ENCODE measurements around the gene CPEB1. TPM values are rescaled to one million over a fixed set of nuclear protein-coding genes. Genes with fewer than 3 reads are reported as not detected.
"Not testable (repeated sequence)": the region's sequence is repeated elsewhere in the genome, so short reads cannot be mapped to it uniquely, and the experiment has no call there.

The CPEB1 gene
- total and polyA plus RNA-seq, 8 donors: 1.1 to 6.4 (median 1.5) TPM; not detected in 2

DNA sequence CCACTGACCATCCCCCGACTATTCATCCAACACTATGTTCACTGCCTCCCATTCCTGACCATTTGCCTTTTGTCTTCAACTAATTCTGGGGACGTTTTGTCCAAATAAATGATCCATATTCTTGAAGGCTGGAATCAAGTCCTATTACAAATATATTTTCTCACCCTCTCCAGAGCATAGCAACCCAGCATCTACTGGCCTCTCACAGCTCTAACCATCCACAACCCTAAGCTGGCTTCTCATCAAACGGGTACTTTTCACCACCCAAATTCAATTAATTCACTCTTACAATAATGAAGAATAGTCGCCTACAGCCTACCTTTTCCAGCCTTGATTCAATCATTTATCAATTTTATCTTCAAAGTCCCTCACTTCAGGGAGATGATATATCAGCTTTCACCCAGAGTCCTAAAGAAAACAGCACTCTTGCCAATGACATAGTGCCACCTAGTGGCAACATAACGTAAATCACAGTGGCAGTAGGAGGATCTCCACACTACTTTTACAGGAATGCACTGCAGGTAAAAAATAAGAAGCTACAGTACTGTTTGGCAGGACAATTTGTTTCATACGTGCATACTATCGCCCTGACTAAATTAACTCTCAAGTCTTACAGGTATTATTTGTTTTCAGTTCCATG is 144.3 kb downstream of the CPEB1 start:
- 24 to 41% (median 32%) methylated on average over 3 to 4 of the region's 7 CpGs for WGBS, 5 donors
- H3K27ac ChIP-seq; H3K9me3 ChIP-seq; H3K36me3 ChIP-seq; intact Hi-C loops (cut with DNase I; ENCODE audit: low total_unique reads); H3K27me3 ChIP-seq; DNase-seq; H3K4me3 ChIP-seq: not testable (repeated sequence)
- TF ChIP-seq, protein P1, sequence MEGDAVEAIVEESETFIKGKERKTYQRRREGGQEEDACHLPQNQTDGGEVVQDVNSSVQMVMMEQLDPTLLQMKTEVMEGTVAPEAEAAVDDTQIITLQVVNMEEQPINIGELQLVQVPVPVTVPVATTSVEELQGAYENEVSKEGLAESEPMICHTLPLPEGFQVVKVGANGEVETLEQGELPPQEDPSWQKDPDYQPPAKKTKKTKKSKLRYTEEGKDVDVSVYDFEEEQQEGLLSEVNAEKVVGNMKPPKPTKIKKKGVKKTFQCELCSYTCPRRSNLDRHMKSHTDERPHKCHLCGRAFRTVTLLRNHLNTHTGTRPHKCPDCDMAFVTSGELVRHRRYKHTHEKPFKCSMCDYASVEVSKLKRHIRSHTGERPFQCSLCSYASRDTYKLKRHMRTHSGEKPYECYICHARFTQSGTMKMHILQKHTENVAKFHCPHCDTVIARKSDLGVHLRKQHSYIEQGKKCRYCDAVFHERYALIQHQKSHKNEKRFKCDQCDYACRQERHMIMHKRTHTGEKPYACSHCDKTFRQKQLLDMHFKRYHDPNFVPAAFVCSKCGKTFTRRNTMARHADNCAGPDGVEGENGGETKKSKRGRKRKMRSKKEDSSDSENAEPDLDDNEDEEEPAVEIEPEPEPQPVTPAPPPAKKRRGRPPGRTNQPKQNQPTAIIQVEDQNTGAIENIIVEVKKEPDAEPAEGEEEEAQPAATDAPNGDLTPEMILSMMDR (IDR thresholded peaks at IDR 0.05): peak in 1 of 7 experiments; percentile 6
- H3K4me1 ChIP-seq: peaks cover 0 to 12% (median 2%) of the 10 kb centered on the region in 4 donors

DNA sequence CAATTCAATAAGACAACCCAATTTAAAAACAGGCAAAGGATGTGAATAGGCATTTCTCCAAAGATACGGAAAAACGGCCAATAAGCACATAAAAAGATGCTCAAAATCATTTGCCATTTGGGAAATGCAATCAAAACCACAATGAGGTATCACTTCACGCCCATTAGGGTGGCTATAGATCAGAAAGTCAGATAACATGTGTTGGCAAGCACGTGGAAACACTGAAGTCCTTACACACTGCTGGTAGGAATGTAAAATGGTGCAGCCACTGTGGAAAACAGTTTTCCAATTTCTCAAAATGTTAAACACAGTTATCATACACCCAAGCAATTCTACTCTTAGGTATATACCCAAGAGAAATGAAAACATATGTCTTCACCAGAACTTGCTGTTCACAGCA is 146.4 kb downstream of the CPEB1 start:
- H3K27me3 ChIP-seq; H3K4me3 ChIP-seq; H3K4me1 ChIP-seq; intact Hi-C loops (cut with DNase I; ENCODE audit: low total_unique reads); H3K36me3 ChIP-seq; H3K9me3 ChIP-seq; H3K27ac ChIP-seq; DNase-seq: not testable (repeated sequence)
- 56 to 64% (median 60%) methylated on average over 4 of the region's 4 CpGs for WGBS, 5 donors

DNA sequence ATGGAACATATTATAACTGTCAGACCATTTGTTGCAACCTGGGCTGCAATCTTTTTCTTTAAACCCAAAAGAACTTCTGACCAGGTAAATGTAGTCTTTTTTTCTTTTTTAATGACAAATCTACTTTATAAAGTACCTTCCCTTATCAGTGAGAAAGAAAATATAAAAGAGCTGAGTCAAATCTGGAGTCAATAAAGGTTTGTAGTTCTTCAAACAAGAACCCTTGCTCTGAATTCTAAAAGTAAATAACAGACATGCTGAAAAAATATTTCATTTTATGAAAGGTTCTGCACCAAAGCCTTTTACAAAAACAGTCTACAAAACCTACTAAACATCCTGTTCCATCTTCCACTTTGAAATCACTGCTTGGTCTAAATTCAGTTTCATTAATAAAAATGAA is 149.2 kb downstream of the CPEB1 start:
- intact Hi-C loops (cut with DNase I; ENCODE audit: low total_unique reads); H3K4me1 ChIP-seq; H3K36me3 ChIP-seq; DNase-seq; H3K4me3 ChIP-seq; H3K9me3 ChIP-seq; H3K27me3 ChIP-seq: not testable (repeated sequence)
- peak overlapping the region in 2 of 5 donors; percentile 25 to 37 for H3K27ac ChIP-seq

Other genes starting within 250 kb of the CPEB1 start
- gene GOLGA6L9, start 217.5 kb downstream of the CPEB1 start, total RNA-seq: 10 to 100 TPM in 4 of 5 donors, 1 to 10 TPM in 1; 3.2 to 14.1 (median 12.3) TPM
- 10 to 100 TPM in 1 of 3 donors, 1 to 10 TPM in 2; 3.8 to 16.1 (median 10.0) TPM for gene GOLGA6L9, start 217.5 kb downstream of the CPEB1 start, polyA plus RNA-seq
- gene RPS17, start 106.9 kb downstream of the CPEB1 start, total RNA-seq: 1,000 to 10,000 TPM in 3 of 5 donors, 100 to 1,000 TPM in 2; 364 to 1,880 (median 1,294) TPM
- gene RPS17, start 106.9 kb downstream of the CPEB1 start, polyA plus RNA-seq: 1,000 to 10,000 TPM; 4,707 to 5,380 (median 4,866) TPM
- 1 to 10 TPM in 3 of 5 donors, under 1 TPM in 1, not detected in 1; 0.29 to 8.0 (median 2.5) TPM for gene AP3B2, start 62.5 kb upstream of the CPEB1 start, total RNA-seq
- gene AP3B2, start 62.5 kb upstream of the CPEB1 start, polyA plus RNA-seq: 1 to 10 TPM; 1.4 to 2.6 (median 1.7) TPM
- under 1 TPM in 1 of 5 donors, not detected in 4; under 0.01 TPM for gene FSD2, start 158.7 kb upstream of the CPEB1 start, total RNA-seq
- under 1 TPM in 1 of 3 donors, not detected in 2; 0.03 TPM for gene FSD2, start 158.7 kb upstream of the CPEB1 start, polyA plus RNA-seq
- gene WHAMM, start 162.3 kb upstream of the CPEB1 start, total RNA-seq: 10 to 100 TPM in 2 of 5 donors, 1 to 10 TPM in 3; 6.2 to 44.6 (median 9.3) TPM
- gene WHAMM, start 162.3 kb upstream of the CPEB1 start, polyA plus RNA-seq: 1 to 10 TPM; 3.6 to 4.1 (median 3.8) TPM

Data from stomach (tissue), 9 donors.